NCI-H526 treated with DMSO at 0.1 percent for 48 hours (cell line): ENCODE results near the gene SPATA31A6.
"Not testable (repeated sequence)": the region's sequence is repeated elsewhere in the genome, so short reads cannot be mapped to it uniquely, and the experiment has no call there.

Source experiments
- DNase-seq: peaks from one replicate; lab custom pipeline; 2025; lab: John Stamatoyannopoulos, UW

Gene SPATA31A6

GRCh38 chr9:42183359-42183758, at the start of gene SPATA31A6:
TSS of gene SPATA31A6 (plus strand) at chr9:42183659. CDS start at chr9:42183688, 29 bp downstream.
- DNase-seq = not testable (repeated sequence)

GRCh38 chr9:42160299-42160698, 23.2 kb upstream of the SPATA31A6 start:
- not testable (repeated sequence) for DNase-seq

- DNase-seq = not testable (repeated sequence)
These were observed 36.4 kb downstream of the SPATA31A6 start for GRCh38 chr9:42219861-42220260.

GRCh38 chr9:42223230-42223629, 39.8 kb downstream of the SPATA31A6 start:
- not testable (repeated sequence) for DNase-seq

- not testable (repeated sequence) for DNase-seq
These were observed 49.6 kb downstream of the SPATA31A6 start for GRCh38 chr9:42233031-42233430.

GRCh38 chr9:42234610-42235009, 51.2 kb downstream of the SPATA31A6 start:
- DNase-seq = not testable (repeated sequence)

- DNase-seq = not testable (repeated sequence)
These were observed 52.0 kb downstream of the SPATA31A6 start for GRCh38 chr9:42235352-42235991.

- not testable (repeated sequence) for DNase-seq
These were observed 52.6 kb downstream of the SPATA31A6 start for GRCh38 chr9:42236097-42236496.

- DNase-seq = not testable (repeated sequence)
These were observed 53.9 kb downstream of the SPATA31A6 start for GRCh38 chr9:42237381-42237780.

GRCh38 chr9:42238862-42239261, 55.4 kb downstream of the SPATA31A6 start:
- DNase-seq = not testable (repeated sequence)
